Nephron (organoid): ENCODE results near the gene KIAA0232.
"Not testable (repeated sequence)": the region's sequence is repeated elsewhere in the genome, so short reads cannot be mapped to it uniquely, and the experiment has no call there.

ENCODE experiments used
- H3K27ac Mint-ChIP-seq, 3 experiments: 2 replicates each; pipeline ENCODE4 v1.8.0; 2020; ENCODE audit warnings: mixed read lengths in 3 of 3, mild to moderate bottlenecking in 2 of 3, moderate library complexity in 1 of 3
- H3K27me3 Mint-ChIP-seq: 2 replicates; pipeline ENCODE4 v1.8.0; 2021; ENCODE audit warnings: low read depth, mild to moderate bottlenecking, moderate library complexity, mixed read lengths
- H3K36me3 Mint-ChIP-seq: 2 replicates; pipeline ENCODE4 v1.8.0; 2020; ENCODE audit warnings: low read depth, mixed read lengths
- H3K4me1 Mint-ChIP-seq: 2 replicates; pipeline ENCODE4 v1.8.0; 2020; ENCODE audit warnings: mixed read lengths
- H3K4me3 Mint-ChIP-seq, 3 experiments: 2 replicates each; pipeline ENCODE4 v1.8.0; 2020; ENCODE audit warnings: mild to moderate bottlenecking in 3 of 3, mixed read lengths in 3 of 3, moderate library complexity in 2 of 3
- H3K9me3 Mint-ChIP-seq: 2 replicates; pipeline ENCODE4 v1.8.0; 2020; ENCODE audit warnings: mixed read lengths
- TF ChIP-seq, protein P1 (sequence below), 3 experiments: fragments of 200-600 bp; sonication (generic); IDR thresholded peaks; one replicate each; pipeline ENCODE4 v1.5.0; 2021; ENCODE audit warnings: antibody characterized with exemption in 3 of 3; ENCODE audit not compliant: unreplicated experiment in 3 of 3

KIAA0232 gene

DNA sequence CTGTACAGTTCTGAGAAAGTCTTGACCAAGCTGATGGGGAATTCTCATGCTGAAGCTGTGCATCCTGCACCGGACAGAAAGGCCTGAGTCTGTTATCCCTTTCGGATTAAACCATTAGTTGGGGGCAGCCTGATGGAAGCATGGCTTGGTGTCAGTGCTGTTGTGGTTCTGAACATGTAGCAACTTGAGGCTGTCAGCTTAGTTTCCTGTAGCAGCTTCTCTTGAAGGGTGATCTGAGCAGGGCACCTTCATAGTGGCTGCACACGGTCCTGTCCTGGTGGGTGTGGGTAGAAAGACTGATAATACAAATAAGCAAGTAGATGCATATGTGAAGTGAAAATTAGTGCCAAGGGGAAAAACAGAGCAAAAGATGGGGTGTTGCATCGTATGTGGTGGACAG is 11.7 kb downstream of the KIAA0232 start:
- H3K4me1 Mint-ChIP-seq: peaks cover 7% of the 10 kb centered on the region
- H3K36me3 Mint-ChIP-seq: peaks cover 63% of the 10 kb centered on the region
- H3K27me3 Mint-ChIP-seq: no peaks in the 10 kb centered on the region
- no peak overlapping the region for H3K4me3 Mint-ChIP-seq
- TF ChIP-seq, protein P1, sequence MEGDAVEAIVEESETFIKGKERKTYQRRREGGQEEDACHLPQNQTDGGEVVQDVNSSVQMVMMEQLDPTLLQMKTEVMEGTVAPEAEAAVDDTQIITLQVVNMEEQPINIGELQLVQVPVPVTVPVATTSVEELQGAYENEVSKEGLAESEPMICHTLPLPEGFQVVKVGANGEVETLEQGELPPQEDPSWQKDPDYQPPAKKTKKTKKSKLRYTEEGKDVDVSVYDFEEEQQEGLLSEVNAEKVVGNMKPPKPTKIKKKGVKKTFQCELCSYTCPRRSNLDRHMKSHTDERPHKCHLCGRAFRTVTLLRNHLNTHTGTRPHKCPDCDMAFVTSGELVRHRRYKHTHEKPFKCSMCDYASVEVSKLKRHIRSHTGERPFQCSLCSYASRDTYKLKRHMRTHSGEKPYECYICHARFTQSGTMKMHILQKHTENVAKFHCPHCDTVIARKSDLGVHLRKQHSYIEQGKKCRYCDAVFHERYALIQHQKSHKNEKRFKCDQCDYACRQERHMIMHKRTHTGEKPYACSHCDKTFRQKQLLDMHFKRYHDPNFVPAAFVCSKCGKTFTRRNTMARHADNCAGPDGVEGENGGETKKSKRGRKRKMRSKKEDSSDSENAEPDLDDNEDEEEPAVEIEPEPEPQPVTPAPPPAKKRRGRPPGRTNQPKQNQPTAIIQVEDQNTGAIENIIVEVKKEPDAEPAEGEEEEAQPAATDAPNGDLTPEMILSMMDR (IDR thresholded peaks at IDR 0.05; ENCODE audit: unreplicated experiment in 3 of 3): no peak
- no peaks in the 10 kb centered on the region for H3K9me3 Mint-ChIP-seq
- H3K27ac Mint-ChIP-seq: no peak overlapping the region

GRCh38 chr4:6795821-6796220 is 13.3 kb downstream of the KIAA0232 start:
- no peaks in the 10 kb centered on the region for H3K27me3 Mint-ChIP-seq
- no peak overlapping the region for H3K4me3 Mint-ChIP-seq
- TF ChIP-seq, protein P1 (IDR thresholded peaks at IDR 0.05; ENCODE audit: unreplicated experiment in 3 of 3): no peak
- peaks cover 7% of the 10 kb centered on the region for H3K4me1 Mint-ChIP-seq
- H3K27ac Mint-ChIP-seq: no peak overlapping the region
- H3K36me3 Mint-ChIP-seq: peaks cover 58% of the 10 kb centered on the region
- H3K9me3 Mint-ChIP-seq: no peaks in the 10 kb centered on the region

GRCh38 chr4:6797368-6797767 is 14.8 kb downstream of the KIAA0232 start:
- not testable (repeated sequence) for H3K27ac Mint-ChIP-seq, H3K4me3 Mint-ChIP-seq, H3K4me1 Mint-ChIP-seq, H3K27me3 Mint-ChIP-seq, H3K9me3 Mint-ChIP-seq
- peaks cover 46% of the 10 kb centered on the region for H3K36me3 Mint-ChIP-seq

GRCh38 chr4:6799091-6799490 is 16.6 kb downstream of the KIAA0232 start:
- Mint-ChIP-seq H3K36me3 (peaks cover 32% of the 10 kb centered on the region), H3K4me1 (no peaks in the 10 kb centered on the region), H3K4me3 (no peak overlapping the region), H3K27me3 (no peaks in the 10 kb centered on the region), H3K9me3 (no peaks in the 10 kb centered on the region), H3K27ac (no peak overlapping the region)
- TF ChIP-seq, protein P1 (IDR thresholded peaks at IDR 0.05; ENCODE audit: unreplicated experiment in 3 of 3): no peak

DNA sequence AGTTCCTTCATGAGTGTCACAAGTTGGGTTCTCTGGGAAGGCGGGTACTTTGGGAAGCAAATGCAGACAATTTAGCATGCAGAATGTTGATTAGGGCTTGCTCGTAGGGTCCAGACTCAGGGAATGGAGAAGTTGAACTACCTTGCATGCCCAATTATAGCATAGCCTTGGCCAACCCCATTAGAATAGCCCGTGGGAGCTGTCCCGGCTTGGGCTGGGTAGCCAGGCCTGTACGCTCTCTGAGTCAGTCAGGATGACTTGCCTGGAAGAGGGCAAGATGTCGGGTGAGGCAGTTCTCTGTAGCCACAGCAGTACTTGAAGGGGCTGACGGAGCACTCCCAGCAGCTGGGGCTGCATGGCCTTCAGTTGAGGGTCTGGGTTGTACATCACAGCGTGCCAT is 19.5 kb downstream of the KIAA0232 start:
- H3K9me3 Mint-ChIP-seq: no peaks in the 10 kb centered on the region
- H3K36me3 Mint-ChIP-seq: peaks cover 11% of the 10 kb centered on the region
- H3K4me3 Mint-ChIP-seq: no peak overlapping the region
- H3K4me1 Mint-ChIP-seq: no peaks in the 10 kb centered on the region
- no peaks in the 10 kb centered on the region for H3K27me3 Mint-ChIP-seq
- H3K27ac Mint-ChIP-seq: no peak overlapping the region
- TF ChIP-seq, protein P1 (IDR thresholded peaks at IDR 0.05; ENCODE audit: unreplicated experiment in 3 of 3): no peak

GRCh38 chr4:6802626-6803025 is 20.1 kb downstream of the KIAA0232 start:
- Mint-ChIP-seq H3K27ac (no peak overlapping the region), H3K4me3 (no peak overlapping the region), H3K27me3 (no peaks in the 10 kb centered on the region), H3K36me3 (peaks cover 11% of the 10 kb centered on the region), H3K9me3 (no peaks in the 10 kb centered on the region), H3K4me1 (no peaks in the 10 kb centered on the region)
- TF ChIP-seq, protein P1 (IDR thresholded peaks at IDR 0.05; ENCODE audit: unreplicated experiment in 3 of 3): no peak
